IMR-90 (cell line): ENCODE data around the gene CYP2C9. TPM values are rescaled to one million over a fixed set of nuclear protein-coding genes. Genes with fewer than 3 reads are reported as not detected.
"Not testable (repeated sequence)": the region's sequence is repeated elsewhere in the genome, so short reads cannot be mapped to it uniquely, and the experiment has no call there.

Experiments
- ATAC-seq: fragments of 200-7000 bp; cut with Tn5 transposase; 2 replicates; pipeline ENCODE4 v1.9.1; 2020; ENCODE audit warnings: low read depth, mild to moderate bottlenecking, moderate library complexity
- BruUV-seq: library from RNA; stranded (reverse); fragments of 400-500 nt; replicated peaks from 2 replicates; lab custom pipeline; 2021; lab: Mats Ljungman, UMichigan
- CTCF ChIA-PET: fragments of 300-600 bp; formaldehyde crosslinking; extraction: SDS; loops from one replicate; lab custom pipeline; 2021; ENCODE audit warnings: antibody characterized with exemption; lab: Yijun Ruan, JAX
- POLR2A ChIA-PET: fragments of 300-600 bp; sonication (Branson Sonifier 250); formaldehyde crosslinking; loops from one replicate; lab custom pipeline; 2022; ENCODE audit warnings: antibody characterized with exemption; ENCODE audit not compliant: unreplicated experiment; lab: Charles Lee
- DNase-seq: peaks from one replicate; pipeline ENCODE4 v3.0.0; 2013
- H2AFZ ChIP-seq: replicated peaks from 2 replicates; pipeline ENCODE3; 2013; ENCODE audit warnings: low read length, mild to moderate bottlenecking; ENCODE audit not compliant: poor library complexity
- H2AK5ac ChIP-seq: 2 replicates; pipeline ENCODE4 v1.6.1; 2013; ENCODE audit warnings: low read depth, low read length, inconsistent platforms
- H2AK9ac ChIP-seq: replicated peaks from 2 replicates; pipeline ENCODE3; 2013; ENCODE audit warnings: mild to moderate bottlenecking, low read depth, low read length, moderate library complexity; ENCODE audit not compliant: poor library complexity
- H2BK120ac ChIP-seq: 2 replicates; pipeline ENCODE4 v1.6.1; 2013; ENCODE audit warnings: low read depth, low read length, inconsistent platforms
- H2BK15ac ChIP-seq: 3 replicates; pipeline ENCODE4 v1.6.1; 2013; ENCODE audit warnings: low read depth, low read length, inconsistent platforms
- H2BK20ac ChIP-seq: 2 replicates; pipeline ENCODE4 v1.6.1; 2013; ENCODE audit warnings: low read depth, mild to moderate bottlenecking, inconsistent platforms, low read length, moderate library complexity
- H2BK5ac ChIP-seq: 2 replicates; pipeline ENCODE4 v1.6.1; 2013; ENCODE audit warnings: mild to moderate bottlenecking, low read depth, low read length, inconsistent platforms; ENCODE audit not compliant: poor library complexity, severe bottlenecking
- H3K14ac ChIP-seq: replicated peaks from 2 replicates; pipeline ENCODE4 v1.6.1; 2013; ENCODE audit warnings: low read depth, low read length, inconsistent platforms
- H3K18ac ChIP-seq: 2 replicates; pipeline ENCODE4 v1.6.1; 2013; ENCODE audit warnings: low read depth, low read length, control low read depth
- H3K23ac ChIP-seq: 2 replicates; pipeline ENCODE4 v1.6.1; 2013; ENCODE audit warnings: low read depth, low read length, inconsistent platforms
- H3K27ac ChIP-seq: 2 replicates; pipeline ENCODE4 v1.5.1; 2013; ENCODE audit warnings: mild to moderate bottlenecking, control low read depth, low read length; ENCODE audit not compliant: insufficient read depth
- H3K27me3 ChIP-seq: 2 replicates; pipeline ENCODE4 v1.6.1; 2013; ENCODE audit warnings: low read length; ENCODE audit not compliant: control insufficient read depth, insufficient read depth
- H3K36me3 ChIP-seq: 2 replicates; pipeline ENCODE4 v1.6.1; 2013; ENCODE audit warnings: low read length, mixed read lengths; ENCODE audit not compliant: control insufficient read depth, insufficient read depth
- H3K4ac ChIP-seq: 2 replicates; pipeline ENCODE4 v1.6.1; 2013; ENCODE audit warnings: low read depth, low read length, inconsistent platforms
- H3K4me1 ChIP-seq: 2 replicates; pipeline ENCODE4 v1.6.1; 2013; ENCODE audit warnings: low read length, mixed read lengths; ENCODE audit not compliant: control insufficient read depth, insufficient read depth
- H3K4me2 ChIP-seq: 2 replicates; pipeline ENCODE4 v1.6.1; 2013; ENCODE audit warnings: low read depth, mild to moderate bottlenecking, control low read depth, low read length, moderate library complexity
- H3K4me3 ChIP-seq: 2 replicates; pipeline ENCODE4 v1.5.1; 2013; ENCODE audit warnings: low read depth, mild to moderate bottlenecking, control low read depth, low read length, moderate library complexity; ENCODE audit not compliant: insufficient read depth
- H3K56ac ChIP-seq: 2 replicates; pipeline ENCODE4 v1.6.1; 2013; ENCODE audit warnings: low read length, inconsistent platforms; ENCODE audit not compliant: insufficient read depth; ENCODE audit errors: extremely low read depth
- H3K79me1 ChIP-seq, 2 experiments: 2 replicates each; pipeline ENCODE4 v1.6.1; 2013; ENCODE audit warnings: low read length in 2 of 2, inconsistent platforms in 1 of 2, low read depth in 1 of 2
- H3K9ac ChIP-seq: 2 replicates; pipeline ENCODE4 v1.6.1; 2013; ENCODE audit warnings: low read depth, low read length, control low read depth
- H3K9me1 ChIP-seq: 2 replicates; pipeline ENCODE4 v1.6.1; 2013; ENCODE audit warnings: low read length, inconsistent platforms; ENCODE audit not compliant: insufficient read depth
- H3K9me3 ChIP-seq: 2 replicates; pipeline ENCODE4 v1.6.1; 2013; ENCODE audit warnings: low read length; ENCODE audit not compliant: control insufficient read depth, insufficient read depth
- H4K20me1 ChIP-seq: 2 replicates; pipeline ENCODE4 v1.6.1; 2013; ENCODE audit warnings: low read length, inconsistent platforms; ENCODE audit not compliant: insufficient read depth
- H4K5ac ChIP-seq: 2 replicates; pipeline ENCODE4 v1.6.1; 2013; ENCODE audit warnings: mild to moderate bottlenecking, low read depth, low read length, control low read depth
- H4K8ac ChIP-seq, 2 experiments: 2 replicates each; pipeline ENCODE4 v1.6.1; 2013; ENCODE audit warnings: low read depth in 2 of 2, low read length in 2 of 2, control low read depth in 1 of 2, inconsistent platforms in 1 of 2
- H4K91ac ChIP-seq: 2 replicates; pipeline ENCODE4 v1.6.1; 2013; ENCODE audit warnings: low read depth, low read length, inconsistent platforms; ENCODE audit not compliant: insufficient read depth
- BHLHE40 ChIP-seq: fragments of 150-350 bp; IDR thresholded peaks from 2 replicates; pipeline ENCODE4 v1.6.1; 2016; ENCODE audit warnings: mild to moderate bottlenecking, low read depth, low read length
- ELK1 ChIP-seq: fragments of 150-350 bp; IDR thresholded peaks from 2 replicates; pipeline ENCODE4 v1.6.1; 2016; ENCODE audit warnings: low read depth, mild to moderate bottlenecking, low read length, moderate library complexity, borderline replicate concordance
- FOS ChIP-seq: fragments of 150-350 bp; IDR thresholded peaks from 2 replicates; pipeline ENCODE4 v1.6.1; 2016; ENCODE audit warnings: low read depth, low read length
- MAZ ChIP-seq: IDR thresholded peaks from 2 replicates; pipeline ENCODE4 v1.6.1; 2012; ENCODE audit warnings: low read depth, mild to moderate bottlenecking, low read length, improper control_type of control experiment, moderate library complexity, borderline replicate concordance
- RCOR1 ChIP-seq: IDR thresholded peaks from 2 replicates; pipeline ENCODE4 v1.6.1; 2012; ENCODE audit warnings: mild to moderate bottlenecking, low read length, improper control_type of control experiment; ENCODE audit not compliant: insufficient replicate concordance
- WGBS, 2 experiments: methylation state at CpG; one replicate each; pipeline versions ENCODE4 v1.1.5 to v1.1.7; 2013; ENCODE audit warnings: missing lambda C conversion rate in 2 of 2; ENCODE audit not compliant: insufficient read length in 1 of 2; ENCODE audit errors: extremely low coverage in 2 of 2; 5-methylcytosine and 5-hydroxymethylcytosine counted together
- dilution Hi-C: fragments of 300-500 bp; cut with HindIII; formaldehyde crosslinking; loops from one replicate; pipeline ENCODE4 v1.14.3; 2018; ENCODE audit warnings: low sequenced_read_pairs; ENCODE audit not compliant: unreplicated experiment
- in situ Hi-C: fragments of 300-500 bp; cut with MboI; formaldehyde crosslinking; loops from 3 replicates; pipeline ENCODE4 v1.14.3; 2019; ENCODE audit warnings: low sequenced_read_pairs, inconsistent platforms, mixed read lengths
- intact Hi-C: fragments of 100-400 bp; cut with micrococcal nuclease; formaldehyde crosslinking; loops from 2 replicates; pipeline ENCODE4 v1.10.0; 2022
- polyA plus RNA-seq, 3 experiments: library from polyadenylated mRNA; depleted of rRNA; stranded (reverse); fragments of >200 nt; gene quantifications; 2 replicates each; pipeline ENCODE4 v1.2.3, GENCODE V29; 2012; ENCODE audit warnings: low replicate concordance in 1 of 3
- total RNA-seq: library from RNA; depleted of rRNA; stranded (reverse); fragments of >200 nt; gene quantifications from 2 replicates; pipeline ENCODE4 v1.2.3, GENCODE V29; 2012

Gene CYP2C9
- total and polyA plus RNA-seq, 2 of the 4 experiments (the other 2 are of a cell fraction) = not detected

GRCh38 chr10:94902570-94902969 lies 35.9 kb upstream of the CYP2C9 start:
- no TSS peak for BruUV-seq
- Histone ChIP-seq H3K18ac (no peak overlapping the region), H2BK5ac (no peak overlapping the region), H4K5ac (no peak overlapping the region), H3K9me1 (no peaks in the 10 kb centered on the region), H3K14ac (no peak overlapping the region), H2BK15ac (no peak overlapping the region), H3K4ac (no peak overlapping the region), H3K4me2 (no peak overlapping the region), H4K8ac (no peak overlapping the region), H2BK20ac (no peak overlapping the region), H3K4me3 (no peak overlapping the region), H2AK5ac (no peak overlapping the region), H3K9ac (no peak overlapping the region), H3K4me1 (no peaks in the 10 kb centered on the region), H3K36me3 (no peaks in the 10 kb centered on the region), H2BK120ac (no peak overlapping the region), H3K27ac (no peak overlapping the region), H3K27me3 (no peaks in the 10 kb centered on the region), H3K9me3 (no peaks in the 10 kb centered on the region; the same call in 1 of the 2 replicates), H2AFZ (no peak overlapping the region), H4K91ac (no peak overlapping the region), H3K56ac (no peak overlapping the region), H3K79me1 (no peaks in the 10 kb centered on the region), H2AK9ac (no peak overlapping the region), H3K23ac (no peak overlapping the region), H4K20me1 (no peaks in the 10 kb centered on the region)
- intact Hi-C loops (no loop called here), in situ Hi-C loops (no loop called here), dilution Hi-C loops (no loop called here)
- DNase-seq (no peak), ATAC-seq (no peak)
- POLR2A ChIA-PET = no interaction called here
- CTCF ChIA-PET = no interaction called here
- TF ChIP-seq RCOR1 (no peak), BHLHE40 (no peak), FOS (no peak), MAZ (no peak), ELK1 (no peak)
- no CpG with 5 or more reads among the region's 1 CpG for WGBS, 2 experiments

- H4K20me1 ChIP-seq, H3K9me1 ChIP-seq, H3K23ac ChIP-seq, H2AFZ ChIP-seq, H4K8ac ChIP-seq, H3K9me3 ChIP-seq, H4K91ac ChIP-seq, dilution Hi-C loops, H2BK5ac ChIP-seq, H2AK5ac ChIP-seq, H3K4me3 ChIP-seq, H3K18ac ChIP-seq, H4K5ac ChIP-seq, H2BK120ac ChIP-seq, H3K36me3 ChIP-seq, H3K4ac ChIP-seq, H3K14ac ChIP-seq, H2BK15ac ChIP-seq, H3K4me2 ChIP-seq, CTCF ChIA-PET, H2BK20ac ChIP-seq, H3K27me3 ChIP-seq, DNase-seq, H3K27ac ChIP-seq, in situ Hi-C loops, H3K56ac ChIP-seq, POLR2A ChIA-PET, H2AK9ac ChIP-seq, H3K79me1 ChIP-seq, H3K4me1 ChIP-seq, ATAC-seq, BruUV-seq, H3K9ac ChIP-seq, intact Hi-C loops: not testable (repeated sequence)
- WGBS, 2 experiments = no CpG with 5 or more reads among the region's 1 CpG
Measured at GRCh38 chr10:94904506-94905148, 33.8 kb upstream of the CYP2C9 start.
